Suprapubic skin (tissue), 4 donors: ENCODE data around the gene NKAIN2. TPM values are rescaled to one million over a fixed set of nuclear protein-coding genes. Genes with fewer than 3 reads are reported as not detected.

Experiments
- DNase-seq, 2 donors: peaks; one replicate each; pipeline ENCODE4 v3.0.0-alpha.2; 2019; ENCODE audit warnings: low spot score in 2 of 2
- H3K27ac ChIP-seq: fragments of 200-600 bp; sonication (generic); one replicate; pipeline ENCODE4 v1.5.1; 2019
- H3K27me3 ChIP-seq: fragments of 200-600 bp; sonication (generic); one replicate; pipeline ENCODE4 v1.5.1; 2019
- H3K36me3 ChIP-seq: fragments of 200-600 bp; sonication (generic); one replicate; pipeline ENCODE4 v1.5.1; 2019
- H3K4me1 ChIP-seq: fragments of 200-600 bp; sonication (generic); one replicate; pipeline ENCODE4 v1.5.1; 2019
- H3K4me3 ChIP-seq: fragments of 200-600 bp; sonication (generic); one replicate; pipeline ENCODE4 v1.5.1; 2019; ENCODE audit warnings: mild to moderate bottlenecking
- H3K9me3 ChIP-seq: fragments of 200-600 bp; sonication (generic); one replicate; pipeline ENCODE4 v1.5.1; 2019
- EP300 ChIP-seq: sonication (generic); formaldehyde crosslinking; IDR thresholded peaks from one replicate; pipeline ENCODE4 v1.6.1; 2017; ENCODE audit warnings: antibody characterized with exemption
- POLR2A ChIP-seq, 2 donors: fragments of 450-650 bp; IDR thresholded peaks; one replicate each; pipeline ENCODE4 v1.6.1; 2017; ENCODE audit warnings: antibody characterized with exemption in 2 of 2, mild to moderate bottlenecking in 2 of 2, moderate library complexity in 2 of 2
- POLR2AphosphoS5 ChIP-seq, 3 donors: sonication (generic); formaldehyde crosslinking; IDR thresholded peaks; one replicate each; pipeline ENCODE4 v1.6.1; 2017; ENCODE audit warnings: antibody characterized with exemption in 3 of 3
- WGBS: methylation state at CpG from one replicate; pipeline ENCODE4 v1.1.5; 2018; 5-methylcytosine and 5-hydroxymethylcytosine counted together
- total RNA-seq, 4 donors: library from RNA; depleted of rRNA; stranded (reverse); fragments of >200 nt; gene quantifications; one replicate each; pipeline ENCODE4 v1.1.0, GENCODE V29; 2016
- TF ChIP-seq, protein P1 (sequence below), 2 donors: fragments of 200-600 bp in 1 of 2; fragments of 450-650 bp in 1 of 2; sonication (generic) in 1 of 2; IDR thresholded peaks; one replicate each; pipeline ENCODE4 v1.5.1; 2016 to 2019; ENCODE audit warnings: antibody characterized with exemption in 2 of 2, mild to moderate bottlenecking in 1 of 2, moderate library complexity in 1 of 2

Gene NKAIN2
- total RNA-seq, 4 donors from 2014 or later, result 0.40 TPM; not detected in 3

DNA sequence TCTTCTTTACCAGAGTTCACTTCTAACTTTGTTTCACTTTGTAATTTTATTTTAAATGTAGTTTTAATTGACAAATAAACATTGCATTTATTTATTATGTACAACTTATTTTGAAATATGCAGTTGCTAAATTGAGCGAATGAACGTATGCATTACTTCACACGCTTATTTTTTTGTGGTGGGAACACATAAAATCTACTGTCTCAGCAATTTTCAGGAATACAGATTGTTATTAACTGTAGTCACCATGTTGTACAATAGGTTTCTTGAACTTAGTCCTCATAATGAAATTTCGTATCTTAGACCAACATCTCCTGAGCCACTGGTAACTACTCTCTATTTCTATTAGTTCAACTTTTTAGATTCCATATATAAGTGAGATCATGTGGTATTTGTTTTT is 46.9 kb downstream of the NKAIN2 start:
- no peak for DNase-seq
- Histone ChIP-seq H3K36me3 (no peaks in the 10 kb centered on the region), H3K27me3 (no peaks in the 10 kb centered on the region), H3K27ac (no peak overlapping the region), H3K4me1 (no peaks in the 10 kb centered on the region), H3K4me3 (no peak overlapping the region), H3K9me3 (no peaks in the 10 kb centered on the region)
- TF ChIP-seq EP300, result no peak
- no peak for TF ChIP-seq POLR2A (IDR thresholded peaks at IDR 0.05)
- TF ChIP-seq POLR2AphosphoS5 (IDR thresholded peaks at IDR 0.05), result no peak
- TF ChIP-seq, protein P1, sequence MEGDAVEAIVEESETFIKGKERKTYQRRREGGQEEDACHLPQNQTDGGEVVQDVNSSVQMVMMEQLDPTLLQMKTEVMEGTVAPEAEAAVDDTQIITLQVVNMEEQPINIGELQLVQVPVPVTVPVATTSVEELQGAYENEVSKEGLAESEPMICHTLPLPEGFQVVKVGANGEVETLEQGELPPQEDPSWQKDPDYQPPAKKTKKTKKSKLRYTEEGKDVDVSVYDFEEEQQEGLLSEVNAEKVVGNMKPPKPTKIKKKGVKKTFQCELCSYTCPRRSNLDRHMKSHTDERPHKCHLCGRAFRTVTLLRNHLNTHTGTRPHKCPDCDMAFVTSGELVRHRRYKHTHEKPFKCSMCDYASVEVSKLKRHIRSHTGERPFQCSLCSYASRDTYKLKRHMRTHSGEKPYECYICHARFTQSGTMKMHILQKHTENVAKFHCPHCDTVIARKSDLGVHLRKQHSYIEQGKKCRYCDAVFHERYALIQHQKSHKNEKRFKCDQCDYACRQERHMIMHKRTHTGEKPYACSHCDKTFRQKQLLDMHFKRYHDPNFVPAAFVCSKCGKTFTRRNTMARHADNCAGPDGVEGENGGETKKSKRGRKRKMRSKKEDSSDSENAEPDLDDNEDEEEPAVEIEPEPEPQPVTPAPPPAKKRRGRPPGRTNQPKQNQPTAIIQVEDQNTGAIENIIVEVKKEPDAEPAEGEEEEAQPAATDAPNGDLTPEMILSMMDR (IDR thresholded peaks at IDR 0.05), result no peak
- 95% methylated on average over 4 of the region's 4 CpGs for WGBS

DNA sequence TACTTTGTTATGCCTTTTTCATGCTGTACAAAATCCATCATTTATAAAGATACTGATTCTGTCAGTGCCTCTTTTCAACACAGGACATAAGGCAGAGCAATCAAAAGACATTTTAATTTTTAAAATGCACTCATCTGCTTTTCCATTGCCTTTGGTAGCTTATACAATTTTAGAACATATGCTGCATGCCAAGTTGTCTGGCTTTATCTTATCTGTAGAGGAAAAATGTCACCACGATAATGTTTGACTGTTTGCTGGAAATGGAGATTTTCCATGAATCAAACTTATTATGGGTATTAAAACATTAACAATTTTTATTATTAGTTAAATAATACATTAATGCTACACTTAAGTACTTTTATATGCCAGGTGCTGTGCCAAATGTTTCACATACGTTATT is 50.5 kb downstream of the NKAIN2 start:
- Histone ChIP-seq H3K9me3 (no peaks in the 10 kb centered on the region), H3K4me3 (no peak overlapping the region), H3K36me3 (no peaks in the 10 kb centered on the region), H3K27ac (no peak overlapping the region), H3K27me3 (no peaks in the 10 kb centered on the region), H3K4me1 (no peaks in the 10 kb centered on the region)
- DNase-seq, result no peak
- TF ChIP-seq EP300 (no peak), POLR2A (IDR thresholded peaks at IDR 0.05) (no peak), POLR2AphosphoS5 (IDR thresholded peaks at IDR 0.05) (no peak)
- TF ChIP-seq, protein P1 (IDR thresholded peaks at IDR 0.05), result no peak
- 69% methylated on average over 2 of the region's 2 CpGs for WGBS

DNA sequence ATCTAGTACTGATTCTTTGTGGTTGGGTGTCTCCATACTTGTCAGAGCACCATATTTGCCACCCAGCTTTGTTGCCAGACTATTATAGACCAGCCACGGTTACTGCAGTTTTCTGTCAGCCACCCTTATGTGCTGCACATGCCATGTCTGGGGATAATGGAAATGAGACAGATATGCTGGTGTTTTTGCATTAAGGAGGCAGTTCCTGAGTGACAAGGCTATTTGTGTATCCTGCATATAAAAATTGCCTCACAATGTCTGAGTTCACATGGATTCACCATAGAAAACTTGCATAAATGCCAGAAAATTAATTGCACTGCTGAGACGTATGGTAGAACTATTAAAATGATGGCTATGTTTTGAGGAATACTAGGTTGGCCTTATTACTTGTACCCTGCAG is 51.8 kb downstream of the NKAIN2 start:
- WGBS, result 45% methylated on average over 2 of the region's 2 CpGs
- H3K36me3 ChIP-seq, result no peaks in the 10 kb centered on the region
- no peak for DNase-seq
- H3K27me3 ChIP-seq, result no peaks in the 10 kb centered on the region
- no peak overlapping the region for H3K4me3 ChIP-seq
- TF ChIP-seq POLR2AphosphoS5 (IDR thresholded peaks at IDR 0.05), result no peak
- TF ChIP-seq, protein P1 (IDR thresholded peaks at IDR 0.05), result no peak
- TF ChIP-seq EP300, result no peak
- TF ChIP-seq POLR2A (IDR thresholded peaks at IDR 0.05), result no peak
- H3K27ac ChIP-seq, result no peak overlapping the region
- no peaks in the 10 kb centered on the region for H3K9me3 ChIP-seq
- H3K4me1 ChIP-seq, result no peaks in the 10 kb centered on the region

DNA sequence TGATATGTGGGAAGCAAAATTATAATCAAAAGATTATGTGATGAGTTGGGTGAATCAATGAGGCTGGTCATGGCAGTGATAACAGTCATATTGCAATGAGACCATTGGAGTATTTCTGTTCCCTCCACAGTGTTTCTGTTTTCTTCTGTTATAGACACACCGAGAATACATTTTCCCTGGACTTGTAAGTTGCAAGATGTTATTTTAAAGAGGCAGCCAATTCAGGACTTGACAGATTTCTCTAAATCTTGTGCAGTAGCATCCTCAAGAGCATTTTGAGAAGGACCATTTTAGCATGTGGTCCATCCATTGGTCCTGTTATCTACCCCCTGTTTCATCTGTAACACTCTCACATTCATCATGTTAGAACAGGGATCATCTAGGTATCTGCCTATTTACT is 55.6 kb downstream of the NKAIN2 start:
- 85% methylated on average over 1 of the region's 1 CpG for WGBS
- no peak for TF ChIP-seq EP300
- TF ChIP-seq POLR2AphosphoS5 (IDR thresholded peaks at IDR 0.05), result no peak
- no peak for TF ChIP-seq POLR2A (IDR thresholded peaks at IDR 0.05)
- TF ChIP-seq, protein P1 (IDR thresholded peaks at IDR 0.05), result no peak

DNA sequence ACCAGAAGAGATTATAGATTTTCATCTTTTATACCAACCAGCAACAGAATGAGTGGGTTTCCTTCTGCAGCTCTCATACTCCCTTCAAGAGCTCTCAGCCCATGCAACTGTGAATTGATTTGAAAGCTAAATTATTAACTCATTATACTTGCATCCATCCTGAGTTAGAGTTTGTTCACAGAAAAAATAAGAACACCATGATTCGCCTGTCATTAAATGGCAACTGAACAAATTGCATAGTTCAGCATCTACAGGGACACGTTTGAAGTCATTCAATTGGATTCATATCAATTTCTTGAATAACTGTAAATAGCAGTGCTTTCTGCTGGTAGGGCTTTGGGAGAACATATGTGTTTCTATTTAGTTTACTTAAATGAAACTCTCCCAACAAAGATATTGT is 65.7 kb downstream of the NKAIN2 start:
- Histone ChIP-seq H3K27ac (no peak overlapping the region), H3K4me1 (no peaks in the 10 kb centered on the region), H3K27me3 (no peaks in the 10 kb centered on the region), H3K4me3 (no peak overlapping the region), H3K9me3 (no peaks in the 10 kb centered on the region), H3K36me3 (no peaks in the 10 kb centered on the region)
- no peak for TF ChIP-seq POLR2A (IDR thresholded peaks at IDR 0.05)
- TF ChIP-seq, protein P1 (IDR thresholded peaks at IDR 0.05), result no peak
- no peak for TF ChIP-seq EP300
- no peak for TF ChIP-seq POLR2AphosphoS5 (IDR thresholded peaks at IDR 0.05)
- WGBS, result 75% methylated on average over 2 of the region's 2 CpGs
- no peak for DNase-seq

More for the DNA sequence above, 55.6 kb downstream of the NKAIN2 start:
- H3K4me1 ChIP-seq, result no peaks in the 10 kb centered on the region
- DNase-seq, result no peak
- H3K9me3 ChIP-seq, result no peaks in the 10 kb centered on the region
- H3K36me3 ChIP-seq, result no peaks in the 10 kb centered on the region
- no peak overlapping the region for H3K27ac ChIP-seq
- no peaks in the 10 kb centered on the region for H3K27me3 ChIP-seq
- H3K4me3 ChIP-seq, result no peak overlapping the region
